GM04503 (cell line): ENCODE measurements around the gene CRTAC1.
"Not testable (repeated sequence)": the region's sequence is repeated elsewhere in the genome, so short reads cannot be mapped to it uniquely, and the experiment has no call there.

Source experiments
- DNase-seq: peaks from one replicate; pipeline ENCODE4 v3.0.0-alpha.2; 2012; ENCODE audit warnings: low read depth

The CRTAC1 gene

DNA sequence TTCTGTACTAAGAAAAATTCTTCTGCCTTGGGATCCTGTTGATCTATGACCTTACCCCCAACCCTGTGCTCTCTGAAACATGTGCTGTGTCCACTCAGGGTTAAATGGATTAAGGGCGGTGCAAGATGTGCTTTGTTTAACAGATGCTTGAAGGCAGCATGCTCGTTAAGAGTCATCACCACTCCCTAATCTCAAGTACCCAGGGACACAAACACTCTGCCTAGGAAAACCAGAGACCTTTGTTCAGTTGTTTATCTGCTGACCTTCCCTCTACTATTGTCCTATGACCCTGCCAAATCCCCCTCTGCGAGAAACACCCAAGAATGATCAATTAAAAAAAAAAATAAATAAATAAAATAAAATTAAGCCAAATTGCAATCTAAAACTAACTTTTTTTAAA is 188.3 kb downstream of the CRTAC1 start:
- DNase-seq: not testable (repeated sequence)

- not testable (repeated sequence) for DNase-seq
Measured at GRCh38 chr10:97841166-97841565, 189.3 kb downstream of the CRTAC1 start.

DNA sequence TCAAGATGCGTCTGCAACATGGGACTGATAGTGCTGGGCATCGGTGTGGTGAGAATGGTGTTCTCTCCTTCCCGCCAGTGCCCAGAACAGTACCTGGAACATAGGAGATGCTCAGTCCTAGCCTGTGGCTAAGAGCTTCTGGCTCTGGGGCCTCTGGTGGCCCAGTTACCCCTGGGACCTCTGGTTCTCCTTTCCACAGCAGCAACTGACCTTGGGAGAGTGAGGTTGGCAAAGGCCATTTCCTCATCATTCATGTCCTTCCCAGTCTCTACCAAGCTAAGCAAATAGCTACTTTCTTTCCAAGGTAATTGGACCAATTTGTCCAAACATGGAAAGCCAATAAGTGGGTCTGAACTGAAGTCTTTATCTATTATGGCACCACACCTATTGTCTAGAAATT is 192.3 kb downstream of the CRTAC1 start:
- no peak for DNase-seq

GRCh38 chr10:97836446-97836845 is 194.0 kb downstream of the CRTAC1 start:
- no peak for DNase-seq

GRCh38 chr10:97831259-97831658 is 199.2 kb downstream of the CRTAC1 start:
- no peak for DNase-seq

DNA sequence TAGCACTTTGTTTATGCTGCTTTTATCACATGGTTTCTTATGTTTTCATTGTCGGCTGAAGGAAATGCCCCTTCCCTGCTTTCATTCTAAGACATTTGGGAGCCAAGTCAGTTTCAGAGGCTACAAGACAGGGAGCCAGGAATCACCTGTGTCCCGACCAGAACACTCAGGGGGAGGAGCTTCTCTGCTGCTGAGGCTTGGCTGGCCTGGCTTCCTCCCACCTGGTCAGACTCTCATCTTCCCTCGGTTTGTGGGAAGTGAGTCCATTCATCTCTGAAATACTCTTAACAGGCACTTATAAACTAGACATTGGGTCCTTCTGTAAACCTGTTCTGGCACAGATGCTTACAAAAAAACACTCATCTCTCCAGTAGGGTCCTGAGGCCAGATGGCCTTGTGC is 200.4 kb downstream of the CRTAC1 start:
- no peak for DNase-seq

- no peak for DNase-seq
Measured at GRCh38 chr10:97828721-97829120, 201.7 kb downstream of the CRTAC1 start.

DNA sequence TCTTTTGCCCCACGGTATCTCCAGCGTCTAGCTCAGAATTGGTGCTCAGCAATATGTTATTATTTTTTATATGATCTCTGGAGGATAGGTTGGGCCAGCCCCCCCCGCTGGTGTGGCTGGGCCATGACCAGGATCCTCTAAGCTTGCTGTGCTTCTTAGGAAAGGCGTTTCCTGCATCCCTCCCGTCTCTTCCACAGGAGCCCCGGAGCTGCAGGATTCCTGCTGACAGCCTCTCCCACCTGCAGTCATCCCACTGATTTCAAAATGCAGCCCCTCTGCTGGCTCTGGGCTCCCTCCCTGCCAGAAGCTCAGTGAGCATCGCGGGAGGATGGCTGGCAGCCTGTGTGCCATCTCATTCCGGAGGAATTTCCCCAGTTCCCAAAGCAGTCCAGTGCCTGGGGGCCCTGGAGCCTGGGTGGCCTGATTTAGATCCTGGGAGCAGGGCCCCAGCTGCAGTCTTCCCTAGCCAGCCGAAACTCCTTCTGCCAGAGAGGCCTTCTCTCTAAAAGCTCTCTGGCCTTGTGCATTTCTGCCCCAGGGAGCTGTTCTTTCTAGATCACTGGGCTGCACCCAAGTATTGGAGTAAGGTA is 202.6 kb downstream of the CRTAC1 start:
- DNase-seq: no peak

- DNase-seq: no peak
Measured at GRCh38 chr10:97826892-97827291, 203.5 kb downstream of the CRTAC1 start.

GRCh38 chr10:97825020-97825760 is 205.2 kb downstream of the CRTAC1 start:
- no peak for DNase-seq

GRCh38 chr10:97823734-97824133 is 206.7 kb downstream of the CRTAC1 start:
- no peak for DNase-seq

- no peak for DNase-seq
Measured at GRCh38 chr10:97822261-97822687, 208.1 kb downstream of the CRTAC1 start.

DNA sequence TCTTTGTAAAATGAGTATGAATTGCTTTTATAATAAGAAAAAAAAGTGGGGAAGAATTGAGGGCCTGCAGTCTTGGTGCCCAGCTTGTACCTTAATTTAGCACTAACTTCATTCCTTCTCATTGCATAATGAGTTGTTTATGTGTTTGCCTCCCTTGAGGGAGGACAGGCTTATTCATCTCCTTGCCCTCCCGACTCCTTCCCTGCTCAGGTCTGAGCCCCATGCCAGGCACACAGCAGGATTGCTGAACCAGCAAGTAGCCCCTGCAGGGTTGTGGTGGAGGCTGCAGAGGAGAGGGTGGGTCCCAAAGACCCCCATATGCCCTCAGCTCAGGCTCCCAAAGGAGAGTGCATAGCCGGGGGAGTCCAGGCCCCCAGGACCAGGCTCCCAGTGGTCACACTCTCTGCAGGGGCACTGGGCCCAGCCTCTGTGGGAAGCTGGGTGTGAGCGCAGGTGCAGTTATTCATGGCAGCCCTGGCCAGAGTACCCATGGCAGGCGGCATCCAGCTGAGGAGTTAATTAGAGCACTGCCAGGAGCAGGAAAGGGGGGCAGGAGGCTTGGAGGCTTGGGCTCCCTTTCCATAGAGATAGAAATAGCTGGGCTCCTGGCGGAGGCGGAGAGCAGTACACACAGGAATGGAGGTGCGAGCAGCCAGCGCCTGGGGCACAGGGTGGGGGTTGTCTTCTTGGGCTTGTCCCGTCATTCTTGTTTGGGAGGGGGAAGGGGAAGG is 208.9 kb downstream of the CRTAC1 start:
- DNase-seq: no peak

DNA sequence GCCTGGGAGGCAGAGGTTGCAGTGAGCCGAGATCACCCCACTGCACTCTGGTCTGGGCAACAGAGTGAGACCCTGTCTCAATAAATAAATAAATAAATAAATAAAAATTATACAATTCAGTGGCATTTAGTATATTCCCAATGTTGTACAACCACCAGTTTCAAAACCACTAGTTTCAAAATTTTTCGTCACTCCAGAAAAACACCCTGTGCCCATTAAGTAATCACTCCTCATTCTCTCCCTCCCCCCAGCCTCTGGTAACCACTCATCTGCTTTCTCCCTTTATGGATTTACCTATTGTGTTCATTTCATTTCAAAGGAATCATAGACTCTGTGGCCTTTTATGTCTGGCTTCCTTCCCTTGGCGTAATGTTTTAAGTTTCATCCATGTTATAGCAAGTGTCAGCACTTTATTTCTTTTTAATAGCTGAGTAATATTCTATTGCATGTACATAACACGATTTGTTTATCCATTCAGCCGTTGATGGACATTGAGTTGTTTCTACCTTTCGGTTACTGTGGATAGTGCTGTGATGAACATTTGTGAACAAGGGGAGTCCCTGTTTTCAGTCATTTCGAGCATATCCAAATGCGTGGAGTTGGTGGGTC is 210.2 kb downstream of the CRTAC1 start:
- no peak for DNase-seq

GRCh38 chr10:97818572-97818971 is 211.8 kb downstream of the CRTAC1 start:
- no peak for DNase-seq

DNA sequence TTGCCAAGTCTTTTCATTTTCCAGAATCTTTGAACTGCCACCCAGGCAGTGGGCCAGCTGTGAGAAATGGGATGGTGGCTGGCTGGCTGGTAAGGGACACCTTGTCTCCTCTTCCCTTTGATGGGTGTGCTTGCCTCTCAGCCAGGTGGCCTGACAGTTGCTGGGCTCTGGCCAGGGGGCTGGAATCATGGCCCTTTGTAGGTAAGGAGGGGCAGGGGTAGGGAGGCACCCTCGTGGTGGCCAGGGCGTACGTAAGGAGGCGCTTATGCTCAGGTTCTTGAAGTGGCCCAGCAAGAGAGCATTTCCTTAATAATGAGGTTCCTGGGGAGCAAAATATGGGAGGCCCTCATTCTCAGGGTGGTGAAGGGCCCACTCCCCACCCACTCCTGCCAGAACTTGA is 213.8 kb downstream of the CRTAC1 start:
- no peak for DNase-seq
